ENCODE results near the gene SEMA7A. TPM values are rescaled to one million over a fixed set of nuclear protein-coding genes. Genes with fewer than 3 reads are reported as not detected.
A peak's percentile ranks its signal among the peaks of the same experiment; 100 is the strongest.

The SEMA7A gene
- total and polyA plus RNA-seq, 7 experiments from 2014 or later = 1.6 to 15.7 (median 5.0) TPM; not detected in 2

- peaks cover 6 to 28% of the 10 kb centered on the region in 2 donors for H3K4me1 ChIP-seq (ENCODE audit: control insufficient read depth in 2 of 2, insufficient read depth in 2 of 2, low read length in 2 of 2)
- Mint-ChIP-seq H3K36me3 (no peaks in the 10 kb centered on the region), H3K27me3 (no peaks in the 10 kb centered on the region), H3K4me3 (no peak overlapping the region), H3K4me1 (peaks cover 0 to 63% (median 16%) of the 10 kb centered on the region in 7 donors), H3K9me3 (no peaks in the 10 kb centered on the region), H3K27ac (no peak overlapping the region)
- no peaks in the 10 kb centered on the region for H3K27me3 ChIP-seq (ENCODE audit: control insufficient read depth in 2 of 2, insufficient read depth in 2 of 2, low read length in 2 of 2)
- intact Hi-C loops (cut with micrococcal nuclease) = no loop called here
- DNase-seq (no peak), ATAC-seq (no peak)
- no peak overlapping the region for H3K27ac ChIP-seq (ENCODE audit: low read depth, low read length)
- ChIA-PET CTCF (interaction anchor here (0.7 to 6.9 kb wide), 2 partner anchors 59 to 109 kb away, joined by 3 to 93 read pairs; no protein-coding TSS in a partner anchor), POLR2A (no interaction called here)
- H3K9me3 ChIP-seq (ENCODE audit: control insufficient read depth in 2 of 3, low read length in 3 of 3) = no peaks in the 10 kb centered on the region
- H3K4me3 ChIP-seq (ENCODE audit: low read length) = no peak overlapping the region
- no peaks in the 10 kb centered on the region for H3K36me3 ChIP-seq (ENCODE audit: control insufficient read depth in 2 of 3, insufficient read depth in 3 of 3, low read length in 3 of 3)
These were observed 53.2 kb downstream of the SEMA7A start for GRCh38 chr15:74380361-74381189.

DNA sequence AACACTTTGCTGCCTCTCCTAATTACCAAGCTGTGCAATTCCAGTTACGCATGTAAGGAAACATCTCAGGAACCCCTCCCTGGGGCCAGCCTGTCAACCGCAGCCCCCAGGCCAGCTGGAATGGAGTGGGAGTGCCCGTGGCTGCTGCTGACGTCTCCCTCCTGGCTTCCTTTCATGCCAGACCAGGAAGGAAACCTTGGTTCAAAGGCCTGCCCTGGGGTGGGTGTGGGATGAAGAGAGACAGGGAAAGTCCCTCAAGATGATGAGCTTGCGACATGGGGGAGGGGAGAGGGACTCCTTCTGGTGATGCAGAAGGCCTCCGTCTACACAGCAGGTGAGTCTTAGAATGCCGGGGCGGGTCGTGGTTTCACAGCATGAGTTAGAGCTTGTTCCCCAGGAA is 54.9 kb downstream of the SEMA7A start:
- Mint-ChIP-seq H3K36me3 (no peaks in the 10 kb centered on the region), H3K27me3 (no peaks in the 10 kb centered on the region), H3K9me3 (no peaks in the 10 kb centered on the region), H3K27ac (peak overlapping the region in 1 of 9 donors; percentile 69), H3K4me1 (peaks cover 2 to 59% (median 16%) of the 10 kb centered on the region in 7 donors), H3K4me3 (peak overlapping the region in 2 of 10 donors; percentile 9 to 13)
- ATAC-seq (no peak), DNase-seq (peak in 2 of 9 donors; percentile 30 to 71)
- Histone ChIP-seq H3K27me3 (ENCODE audit: control insufficient read depth in 2 of 2, insufficient read depth in 2 of 2, low read length in 2 of 2) (no peaks in the 10 kb centered on the region), H3K9me3 (ENCODE audit: control insufficient read depth in 2 of 3, low read length in 3 of 3) (no peaks in the 10 kb centered on the region), H3K27ac (ENCODE audit: low read depth, low read length) (no peak overlapping the region), H3K4me1 (ENCODE audit: control insufficient read depth in 2 of 2, insufficient read depth in 2 of 2, low read length in 2 of 2) (peaks cover 13 to 20% of the 10 kb centered on the region in 2 donors), H3K4me3 (ENCODE audit: low read length) (no peak overlapping the region), H3K36me3 (ENCODE audit: control insufficient read depth in 2 of 3, insufficient read depth in 3 of 3, low read length in 3 of 3) (no peaks in the 10 kb centered on the region)
- CTCF ChIA-PET = interaction anchor here (0.6 to 1.2 kb wide), 4 partner anchors 9 to 409 kb away, joined by 3 read pairs; no protein-coding TSS in a partner anchor
- intact Hi-C loops (cut with micrococcal nuclease) = no loop called here
- POLR2A ChIA-PET = interaction anchor here (0.6 kb wide), 1 partner anchor 21 kb away, joined by 3 read pairs; no protein-coding TSS in a partner anchor

DNA sequence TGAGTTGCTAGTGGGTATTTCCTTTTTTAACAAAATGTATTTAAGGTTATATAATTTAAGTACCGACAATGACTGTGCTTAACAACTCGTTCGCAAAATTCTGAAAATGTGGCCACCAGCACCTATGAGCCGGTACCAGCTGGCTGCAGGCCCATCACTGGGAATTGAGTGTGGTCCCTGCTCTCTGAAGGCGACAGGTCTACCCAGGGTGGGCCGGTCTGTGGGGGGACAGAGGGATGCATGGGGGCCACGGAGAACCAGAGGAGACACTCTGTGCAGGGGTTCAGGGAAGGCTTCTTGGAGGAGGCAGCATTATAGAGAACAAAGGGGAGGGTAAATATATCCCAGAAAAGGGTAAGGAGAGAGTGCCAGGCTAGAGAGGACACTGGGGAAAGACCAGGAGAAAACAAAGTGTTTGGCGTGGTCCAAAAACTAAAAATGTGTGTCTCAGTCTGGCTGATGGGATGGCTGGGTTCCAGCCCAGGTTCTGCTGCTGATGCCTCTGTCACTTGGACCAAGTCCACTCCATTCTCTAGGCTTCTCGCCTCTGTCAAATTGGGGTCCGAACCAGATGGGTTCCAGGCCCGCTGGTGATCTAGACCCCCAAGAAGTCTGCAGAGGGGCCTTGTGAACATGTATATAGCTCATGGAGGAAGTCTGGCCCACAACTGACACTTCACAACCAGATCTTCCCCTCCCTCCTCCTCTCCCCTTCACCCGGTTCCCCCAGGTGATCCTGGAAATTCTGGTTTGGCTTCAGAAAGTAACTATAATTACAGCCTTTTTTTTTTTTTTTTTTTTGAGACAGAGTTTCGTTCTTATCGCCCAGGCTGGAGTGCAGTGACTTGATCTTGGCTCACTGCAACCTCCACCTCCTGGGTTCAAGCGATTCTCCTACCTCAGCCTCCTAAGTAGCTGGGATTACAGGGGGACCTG is 55.7 kb downstream of the SEMA7A start:
- CTCF ChIA-PET = interaction anchor here (0.7 to 6.8 kb wide), 4 partner anchors 9 to 409 kb away, joined by 3 to 74 read pairs (median 4); no protein-coding TSS in a partner anchor
- Mint-ChIP-seq H3K27ac (peak overlapping the region in 1 of 9 donors; percentile 69), H3K9me3 (no peaks in the 10 kb centered on the region), H3K27me3 (peaks cover 0 to 6% (median 0%) of the 10 kb centered on the region in 5 donors), H3K4me1 (peaks cover 0 to 58% (median 15%) of the 10 kb centered on the region in 7 donors), H3K36me3 (no peaks in the 10 kb centered on the region), H3K4me3 (peak overlapping the region in 1 of 10 donors; percentile 9)
- Histone ChIP-seq H3K36me3 (ENCODE audit: control insufficient read depth in 2 of 3, insufficient read depth in 3 of 3, low read length in 3 of 3) (no peaks in the 10 kb centered on the region), H3K9me3 (ENCODE audit: control insufficient read depth in 2 of 3, low read length in 3 of 3) (no peaks in the 10 kb centered on the region), H3K4me3 (ENCODE audit: low read length) (no peak overlapping the region), H3K27ac (ENCODE audit: low read depth, low read length) (no peak overlapping the region), H3K4me1 (ENCODE audit: control insufficient read depth in 2 of 2, insufficient read depth in 2 of 2, low read length in 2 of 2) (peaks cover 9 to 12% of the 10 kb centered on the region in 2 donors), H3K27me3 (ENCODE audit: control insufficient read depth in 2 of 2, insufficient read depth in 2 of 2, low read length in 2 of 2) (no peaks in the 10 kb centered on the region)
- intact Hi-C loops (cut with micrococcal nuclease) = no loop called here
- DNase-seq (no peak), ATAC-seq (no peak)
- POLR2A ChIA-PET = no interaction called here

DNA sequence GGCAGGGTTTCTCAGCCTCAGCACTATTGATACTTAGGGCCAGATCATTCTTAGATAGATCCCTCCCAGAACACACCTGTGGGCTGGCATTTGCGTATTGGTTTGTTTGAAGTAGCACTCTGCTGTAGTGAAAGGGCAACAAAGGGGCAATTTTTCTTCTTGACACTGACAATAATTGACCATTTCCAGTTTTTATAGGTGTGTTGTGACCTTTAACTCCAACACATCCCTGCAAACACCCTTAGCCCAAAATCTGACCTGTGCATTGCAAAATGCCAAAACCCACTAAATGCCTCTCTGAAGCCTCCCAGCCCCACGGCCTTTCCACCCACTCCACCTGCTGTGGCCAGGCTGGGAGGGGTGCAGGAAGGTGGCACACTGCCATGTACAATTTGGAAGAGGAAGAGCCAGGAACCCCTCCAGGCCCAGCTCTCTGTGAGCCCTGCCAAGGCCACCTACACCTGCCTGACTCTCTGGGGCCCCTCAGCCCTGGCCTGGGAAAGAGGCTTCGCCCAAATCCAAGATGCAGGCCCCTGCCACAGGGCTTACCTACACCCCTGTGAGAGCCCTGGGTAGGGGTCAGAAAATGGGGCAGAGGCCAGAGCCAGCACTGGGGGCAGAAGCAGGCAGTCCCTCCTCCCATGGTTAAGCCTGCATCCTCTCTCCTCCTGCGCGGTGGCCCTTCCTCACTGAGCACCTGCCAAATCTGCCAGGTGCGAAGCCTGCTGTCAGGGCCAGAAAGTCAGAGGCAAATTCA is 56.8 kb downstream of the SEMA7A start:
- no peaks in the 10 kb centered on the region for H3K36me3 ChIP-seq (ENCODE audit: control insufficient read depth in 2 of 3, insufficient read depth in 3 of 3, low read length in 3 of 3)
- H3K27ac Mint-ChIP-seq = no peak overlapping the region
- no peaks in the 10 kb centered on the region for H3K9me3 Mint-ChIP-seq
- H3K4me3 ChIP-seq (ENCODE audit: low read length) = no peak overlapping the region
- peaks cover 9% of the 10 kb centered on the region in 2 donors for H3K4me1 ChIP-seq (ENCODE audit: control insufficient read depth in 2 of 2, insufficient read depth in 2 of 2, low read length in 2 of 2)
- H3K27me3 ChIP-seq (ENCODE audit: control insufficient read depth in 2 of 2, insufficient read depth in 2 of 2, low read length in 2 of 2) = no peaks in the 10 kb centered on the region
- H3K36me3 Mint-ChIP-seq = no peaks in the 10 kb centered on the region
- ATAC-seq = no peak
- H3K27ac ChIP-seq (ENCODE audit: low read depth, low read length) = no peak overlapping the region
- H3K4me3 Mint-ChIP-seq = no peak overlapping the region
- no peaks in the 10 kb centered on the region for H3K9me3 ChIP-seq (ENCODE audit: control insufficient read depth in 2 of 3, low read length in 3 of 3)
- peaks cover 0 to 10% (median 0%) of the 10 kb centered on the region in 5 donors for H3K27me3 Mint-ChIP-seq
- intact Hi-C loops (cut with micrococcal nuclease) = no loop called here
- POLR2A ChIA-PET = interaction anchor here (0.7 to 1.1 kb wide), 2 partner anchors 65 to 84 kb away, joined by 3 read pairs; partner anchors contain the start of gene UBL7
- DNase-seq = peak in 1 of 9 donors; percentile 17
- CTCF ChIA-PET = interaction anchor here (6.8 kb wide), 1 partner anchor 62 kb away, joined by 74 read pairs; no protein-coding TSS in a partner anchor
- peaks cover 0 to 48% (median 15%) of the 10 kb centered on the region in 7 donors for H3K4me1 Mint-ChIP-seq

GRCh38 chr15:74376226-74376625 is 57.5 kb downstream of the SEMA7A start:
- Histone ChIP-seq H3K27me3 (ENCODE audit: control insufficient read depth in 2 of 2, insufficient read depth in 2 of 2, low read length in 2 of 2) (no peaks in the 10 kb centered on the region), H3K27ac (ENCODE audit: low read depth, low read length) (no peak overlapping the region), H3K4me1 (ENCODE audit: control insufficient read depth in 2 of 2, insufficient read depth in 2 of 2, low read length in 2 of 2) (peaks cover 9% of the 10 kb centered on the region in 2 donors), H3K4me3 (ENCODE audit: low read length) (no peak overlapping the region), H3K36me3 (ENCODE audit: control insufficient read depth in 2 of 3, insufficient read depth in 3 of 3, low read length in 3 of 3) (no peaks in the 10 kb centered on the region), H3K9me3 (ENCODE audit: control insufficient read depth in 2 of 3, low read length in 3 of 3) (no peaks in the 10 kb centered on the region)
- intact Hi-C loops (cut with micrococcal nuclease) = no loop called here
- Mint-ChIP-seq H3K27me3 (peaks cover 0 to 13% (median 0%) of the 10 kb centered on the region in 5 donors), H3K9me3 (no peaks in the 10 kb centered on the region), H3K4me3 (no peak overlapping the region), H3K36me3 (no peaks in the 10 kb centered on the region), H3K27ac (no peak overlapping the region), H3K4me1 (peaks cover 0 to 48% (median 15%) of the 10 kb centered on the region in 7 donors)
- ChIA-PET CTCF (interaction anchor here (0.9 to 6.8 kb wide), 8 partner anchors 10 to 395 kb away, joined by 3 to 74 read pairs (median 3); no protein-coding TSS in a partner anchor), POLR2A (interaction anchor here (0.6 to 1.1 kb wide), 2 partner anchors 57 to 85 kb away, joined by 3 read pairs; partner anchors contain the start of gene UBL7)
- DNase-seq = peak in 1 of 9 donors; percentile 20
- ATAC-seq = no peak

Measured in naive thymus-derived CD4-positive, alpha-beta T cell (primary cell).